ENCODE measurements around the gene OBSCN.
A peak's percentile ranks its signal among the peaks of the same experiment; 100 is the strongest.
"Not testable (repeated sequence)": the region's sequence is repeated elsewhere in the genome, so short reads cannot be mapped to it uniquely, and the experiment has no call there.

The OBSCN gene

GRCh38 chr1:228213917-228214808 lies 6.3 kb downstream of the OBSCN start:
- DNase-seq: no peak

- DNase-seq: no peak
Observed at GRCh38 chr1:228214921-228215662, 7.2 kb downstream of the OBSCN start.

GRCh38 chr1:228215663-228216116 lies 7.8 kb downstream of the OBSCN start:
- no peak for DNase-seq

- no peak for DNase-seq
Observed at GRCh38 chr1:228216371-228217320, 8.8 kb downstream of the OBSCN start.

- DNase-seq: no peak
Observed at GRCh38 chr1:228217551-228218344, 9.9 kb downstream of the OBSCN start.

GRCh38 chr1:228218513-228219244 lies 10.8 kb downstream of the OBSCN start:
- no peak for DNase-seq

GRCh38 chr1:228219245-228219961 lies 11.6 kb downstream of the OBSCN start:
- no peak for DNase-seq

GRCh38 chr1:228219962-228220780 lies 12.3 kb downstream of the OBSCN start:
- no peak for DNase-seq

- DNase-seq: not testable (repeated sequence)
Observed at GRCh38 chr1:228221097-228221496, 13.3 kb downstream of the OBSCN start.

- no peak for DNase-seq
Observed at GRCh38 chr1:228222548-228222947, 14.7 kb downstream of the OBSCN start.

GRCh38 chr1:228224198-228225164 lies 16.6 kb downstream of the OBSCN start:
- no peak for DNase-seq

- no peak for DNase-seq
Observed at GRCh38 chr1:228225165-228225710, 17.4 kb downstream of the OBSCN start.

GRCh38 chr1:228225740-228226139 lies 17.9 kb downstream of the OBSCN start:
- DNase-seq: no peak

GRCh38 chr1:228226141-228226874 lies 18.5 kb downstream of the OBSCN start:
- no peak for DNase-seq

GRCh38 chr1:228226956-228227791 lies 19.3 kb downstream of the OBSCN start:
- peak; percentile 16 for DNase-seq

- DNase-seq: not testable (repeated sequence)
Observed at GRCh38 chr1:228228147-228228546, 20.3 kb downstream of the OBSCN start.

Measured in hematopoietic multipotent progenitor cell treated with erythropoietin and hydrocortisone succinate and interleukin-3 and kit ligand, for 8 days (in vitro differentiated cells).